Left cardiac atrium (tissue), 4 donors: ENCODE data around the gene ARHGEF4. TPM values are rescaled to one million over a fixed set of nuclear protein-coding genes. Genes with fewer than 3 reads are reported as not detected.
"Not testable (repeated sequence)": the region's sequence is repeated elsewhere in the genome, so short reads cannot be mapped to it uniquely, and the experiment has no call there.

ENCODE experiments used
- ATAC-seq, 2 donors: fragments of 200-7000 bp; cut with Tn5 transposase; one replicate each; pipeline ENCODE4 v1.9.1; 2020; ENCODE audit warnings: mild to moderate bottlenecking in 2 of 2, moderate library complexity in 2 of 2
- DNase-seq: peaks from one replicate; pipeline ENCODE4 v3.0.0-alpha.2; 2020
- intact Hi-C, 2 donors: fragments of 100-400 bp; cut with DNase I; formaldehyde crosslinking; loops; one replicate each; pipeline versions ENCODE4 v1.14.1 to v1.15.1; 2022 to 2023
- total RNA-seq, 2 donors: library from RNA; stranded (reverse); fragmentation: NEBNext Ultra II Directional; extraction: Animal tissue kit (Norgen Biotek cat#: 25700); gene quantifications; one replicate each; pipeline ENCODE4 v1.2.1, GENCODE V29; 2021
- donor health status: DM: no; HTN: yes; CAD: no.
- donor health status: DM: no; HTN: yes; CAD: no; lungs with severe emphysema.
- donor health status: DM: yes; HTN: yes; CAD: no.
- donor health status: Dilated cardiomyopathy.

Gene ARHGEF4
- total RNA-seq, 2 donors from 2014 or later = 3.9 to 8.3 TPM

DNA sequence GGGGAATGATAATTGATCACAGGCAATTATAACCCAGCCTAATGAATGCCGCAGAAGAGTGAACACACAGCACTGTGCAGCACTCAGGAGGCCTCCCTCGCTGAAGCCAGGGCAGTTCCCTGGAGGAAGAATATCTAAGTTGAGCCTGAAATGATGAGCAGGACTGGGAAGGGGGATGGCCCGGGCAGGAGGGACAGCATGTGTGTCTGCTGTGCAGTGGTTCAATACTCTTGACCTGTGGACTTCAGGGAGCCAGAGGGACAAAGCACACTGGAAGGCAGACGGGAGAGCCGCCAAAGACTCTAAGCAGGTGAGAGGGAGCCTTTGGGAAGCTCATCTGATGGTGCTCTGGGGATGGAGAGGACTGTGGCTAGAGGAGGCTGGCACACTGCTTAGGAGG lies 62.6 kb downstream of the ARHGEF4 start:
- DNase-seq (no peak), ATAC-seq (no peak)
- intact Hi-C loops = no loop called here

DNA sequence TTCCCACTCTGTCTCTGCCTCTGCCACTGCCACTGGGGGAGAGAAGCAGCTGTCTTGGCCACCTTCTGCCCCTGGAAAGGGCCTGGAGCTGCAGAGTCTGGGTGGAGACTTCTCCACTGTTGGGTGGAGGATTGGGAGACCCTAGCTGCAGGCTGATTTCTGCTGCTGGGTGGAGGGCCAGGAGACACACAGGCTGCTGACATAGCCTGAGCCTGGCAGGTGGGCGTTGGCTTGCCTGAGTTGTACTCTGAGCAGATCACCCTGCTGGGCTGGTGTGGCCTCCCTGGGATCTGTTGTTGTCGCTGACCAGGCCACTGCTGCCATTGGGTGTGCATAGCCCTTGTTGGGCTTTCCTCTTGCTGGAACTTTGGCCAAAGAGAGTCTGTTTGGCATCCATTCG lies 64.3 kb downstream of the ARHGEF4 start:
- intact Hi-C loops = no loop called here
- DNase-seq (no peak), ATAC-seq (no peak)

DNA sequence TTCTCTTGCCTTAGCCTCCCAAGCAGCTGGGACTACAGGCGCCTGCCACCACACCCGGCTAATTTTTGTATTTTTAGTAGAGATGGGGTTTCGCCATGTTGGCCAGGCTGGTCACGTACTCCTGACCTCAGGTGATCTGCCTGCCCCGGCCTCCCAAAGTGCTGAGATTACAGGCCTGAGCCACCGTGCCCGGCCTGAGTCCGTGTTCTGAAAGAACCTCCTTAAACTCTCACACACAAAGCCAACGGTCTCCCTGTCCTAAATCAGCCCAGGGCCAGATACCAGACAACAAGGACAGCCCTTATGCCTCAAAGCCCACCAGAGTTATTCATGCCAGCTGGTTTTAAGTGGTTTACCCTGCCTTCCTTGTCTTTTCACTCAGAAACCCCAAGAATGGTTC lies 64.9 kb downstream of the ARHGEF4 start:
- ATAC-seq, intact Hi-C loops, DNase-seq: not testable (repeated sequence)

DNA sequence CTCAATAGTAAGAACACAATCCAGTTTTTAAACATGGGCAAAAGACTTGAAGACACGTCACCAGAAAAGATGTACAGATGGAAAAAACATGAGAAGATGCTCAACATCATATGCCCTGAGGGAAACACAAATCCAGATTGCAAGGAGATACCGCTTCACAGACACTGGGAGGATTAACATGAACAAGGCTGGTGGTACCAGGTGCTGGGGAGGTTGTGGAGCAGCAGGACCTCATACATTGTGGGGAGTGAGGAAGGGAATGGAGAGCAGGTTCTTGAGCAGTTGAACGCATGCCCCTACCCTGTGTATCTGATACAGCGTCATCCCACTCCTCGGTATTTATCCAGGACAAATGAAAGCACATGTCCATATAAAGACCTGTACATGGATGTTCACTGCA lies 72.1 kb downstream of the ARHGEF4 start:
- intact Hi-C loops = no loop called here
- no peak for ATAC-seq
- no peak for DNase-seq

DNA sequence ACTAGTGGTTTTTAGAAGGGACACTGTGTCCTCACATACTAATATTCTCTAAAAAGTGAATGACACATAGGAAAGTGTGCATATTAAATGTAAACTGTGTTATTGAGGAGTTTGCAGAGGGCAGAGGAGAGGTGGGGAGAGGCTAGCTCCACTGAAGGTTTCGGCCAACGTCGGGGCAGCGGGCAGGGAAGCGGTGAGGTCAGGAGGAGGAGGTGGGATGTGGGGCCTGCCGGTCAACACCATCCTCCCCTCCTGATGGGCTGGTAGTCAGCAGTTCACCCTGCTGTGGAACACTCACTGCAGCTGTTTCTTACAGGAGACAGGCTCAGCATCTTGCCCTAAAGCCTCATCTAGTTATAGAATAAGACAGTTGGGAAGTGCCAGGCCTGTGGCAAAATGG lies 74.2 kb downstream of the ARHGEF4 start:
- intact Hi-C loops = no loop called here
- no peak for DNase-seq
- no peak for ATAC-seq

DNA sequence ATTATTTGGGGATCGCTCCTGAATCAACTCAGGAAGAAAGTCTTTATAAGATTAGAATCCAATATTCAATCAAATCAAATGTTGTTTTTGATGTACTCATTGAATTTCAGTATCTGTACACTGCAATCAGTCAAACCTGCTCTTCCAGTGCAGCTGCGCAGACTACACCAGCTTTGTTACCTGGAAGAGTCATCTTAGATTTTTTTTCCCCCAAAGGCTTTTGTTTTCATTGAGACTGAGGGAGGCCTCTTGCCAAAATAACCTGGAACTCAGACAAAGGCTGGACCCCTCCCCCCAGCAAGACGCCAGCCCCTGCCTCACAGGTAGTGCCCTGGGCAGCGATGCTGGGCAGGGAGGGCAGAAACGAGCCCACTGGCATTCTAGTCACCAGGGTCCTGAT lies 74.8 kb downstream of the ARHGEF4 start:
- no peak for ATAC-seq
- intact Hi-C loops = no loop called here
- no peak for DNase-seq

DNA sequence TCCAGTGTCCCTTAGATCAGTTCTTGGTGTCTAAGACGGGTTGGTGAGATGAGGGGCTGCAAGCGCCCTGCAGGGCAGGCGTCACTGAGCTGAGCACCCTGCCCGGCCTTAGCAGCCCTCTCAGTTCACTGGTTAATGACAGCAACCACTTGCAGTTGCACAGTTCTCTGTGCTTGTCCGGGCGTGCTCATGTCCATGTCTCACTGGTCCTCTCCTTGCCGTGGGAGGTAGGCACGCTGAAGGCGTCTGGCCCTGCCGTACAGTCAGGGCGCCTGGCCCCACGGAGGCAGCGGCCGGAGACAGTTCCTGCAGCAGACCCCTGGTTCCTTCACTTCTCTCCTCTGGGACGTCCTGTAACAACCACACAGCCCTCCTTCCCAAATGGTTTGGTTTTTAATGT lies 75.3 kb downstream of the ARHGEF4 start:
- DNase-seq (no peak), ATAC-seq (no peak)
- intact Hi-C loops = no loop called here

DNA sequence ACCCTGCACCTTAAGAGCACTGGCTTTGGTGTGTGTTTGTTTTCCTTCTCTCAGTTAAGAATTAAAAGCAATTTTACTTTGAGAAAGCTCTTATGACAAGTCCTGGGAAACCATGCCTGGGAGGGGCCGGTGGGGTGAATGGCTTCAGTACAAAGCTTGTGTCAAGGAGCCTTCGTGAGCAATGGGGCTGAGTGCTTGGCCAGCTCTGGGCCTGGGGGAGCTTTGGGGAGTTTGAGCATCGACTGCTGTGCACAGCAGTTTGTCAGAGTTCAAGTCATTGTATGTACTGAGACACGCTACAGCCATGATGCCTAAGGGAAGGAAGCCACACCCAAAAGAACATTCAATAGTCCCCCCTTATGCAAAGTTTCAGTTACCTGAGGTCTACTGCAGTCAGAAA lies 75.8 kb downstream of the ARHGEF4 start:
- no peak for ATAC-seq
- DNase-seq = no peak
- intact Hi-C loops = no loop called here

DNA sequence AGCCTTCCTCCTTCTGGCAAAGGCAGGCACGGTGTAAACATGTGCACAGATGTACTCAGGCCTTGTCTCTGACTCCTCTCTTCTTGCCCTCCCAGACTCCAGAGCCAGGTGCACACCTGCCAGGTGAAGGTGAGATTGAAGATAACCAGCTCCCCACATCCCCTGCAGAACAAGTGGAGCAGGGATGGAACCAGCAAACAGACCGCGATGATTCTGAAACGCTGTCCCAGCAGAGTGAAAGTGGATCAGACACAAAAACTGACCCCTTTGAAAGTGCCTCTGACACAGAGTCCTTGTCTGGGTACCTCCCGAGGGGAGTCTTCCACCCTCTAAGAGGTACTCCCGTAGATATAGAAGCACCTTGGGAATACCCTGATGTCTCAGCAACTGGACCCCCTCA lies 77.2 kb downstream of the ARHGEF4 start:
- intact Hi-C loops = no loop called here
- DNase-seq (no peak), ATAC-seq (no peak)

DNA sequence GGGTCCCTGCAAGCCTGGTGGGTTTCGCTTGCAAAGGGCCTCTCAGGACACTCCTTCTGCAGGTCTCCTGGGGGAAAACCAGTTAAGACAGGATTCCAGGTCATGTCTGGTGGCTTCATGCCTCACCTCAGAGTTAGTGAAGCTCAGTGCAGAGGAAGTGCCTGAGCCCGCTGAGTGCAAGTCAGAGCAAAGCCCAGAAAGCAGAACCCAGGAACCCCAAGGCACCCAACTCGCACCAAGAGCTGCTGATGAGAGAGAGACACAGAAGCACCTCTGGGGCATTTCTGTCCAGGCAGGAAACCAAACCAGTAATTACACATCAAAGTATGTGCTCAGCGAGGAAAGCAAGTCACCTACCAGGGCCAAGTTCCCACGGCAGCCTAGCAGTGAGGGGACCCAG lies 78.4 kb downstream of the ARHGEF4 start:
- intact Hi-C loops = no loop called here
- no peak for ATAC-seq
- DNase-seq = no peak

DNA sequence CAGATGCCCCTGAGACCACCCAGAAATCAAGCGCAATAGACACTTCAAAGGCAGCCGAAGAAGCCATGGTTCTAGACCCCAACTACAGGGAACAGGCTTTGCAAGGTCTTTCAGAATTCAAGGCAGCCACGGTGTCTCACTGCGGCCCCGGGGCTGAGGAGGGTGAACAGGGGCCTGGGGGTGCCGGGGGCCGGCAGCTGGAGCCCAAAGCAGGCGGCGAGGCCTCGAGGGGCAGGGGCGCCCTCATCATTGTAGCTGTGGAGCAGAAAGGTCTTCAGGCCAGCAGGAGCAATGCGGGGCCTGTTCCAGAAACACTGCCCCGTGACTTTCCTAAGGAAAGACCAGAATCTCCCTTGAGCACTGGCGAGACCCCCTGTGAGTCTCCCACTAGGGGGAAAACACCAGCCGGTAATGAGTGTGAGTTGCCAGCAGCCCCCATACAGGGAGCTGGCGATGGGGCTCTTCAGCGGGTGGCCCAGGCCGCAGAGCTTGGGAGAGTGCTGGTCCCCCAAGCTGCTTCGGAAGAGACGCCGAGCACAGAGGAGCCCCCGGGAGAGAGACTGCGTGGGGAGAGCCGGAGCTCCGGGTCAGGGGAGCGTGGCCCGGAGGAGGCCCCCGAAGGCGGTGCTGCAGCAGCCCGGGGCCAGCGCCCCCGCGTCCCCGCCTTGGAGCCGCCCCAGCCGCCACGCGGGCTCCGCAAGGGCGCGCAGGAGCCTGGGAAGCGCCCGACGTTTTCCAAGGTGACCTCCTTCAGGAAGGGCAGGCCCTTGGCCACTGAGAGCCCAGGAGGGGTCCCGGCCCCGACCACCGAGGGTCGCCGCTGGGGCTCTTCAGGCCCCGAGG lies 79.1 kb downstream of the ARHGEF4 start:
- ATAC-seq = no peak
- intact Hi-C loops = no loop called here

DNA sequence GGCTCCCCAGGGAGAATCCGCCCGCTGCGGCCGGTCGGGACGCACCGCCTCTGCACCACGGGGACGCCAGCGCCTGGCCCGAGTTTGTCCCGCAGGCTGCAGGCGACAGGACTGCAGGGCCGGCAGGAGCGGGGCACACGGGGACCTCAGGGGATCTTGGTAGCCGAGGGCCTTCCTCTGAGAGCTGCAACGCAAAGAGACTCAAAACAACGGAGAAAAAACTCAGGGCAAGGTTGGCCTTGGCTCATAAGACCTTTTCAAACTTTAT lies 79.7 kb downstream of the ARHGEF4 start:
- DNase-seq (no peak), ATAC-seq (no peak)
- intact Hi-C loops = no loop called here

More for the DNA sequence above, 79.1 kb downstream of the ARHGEF4 start:
- no peak for DNase-seq

DNA sequence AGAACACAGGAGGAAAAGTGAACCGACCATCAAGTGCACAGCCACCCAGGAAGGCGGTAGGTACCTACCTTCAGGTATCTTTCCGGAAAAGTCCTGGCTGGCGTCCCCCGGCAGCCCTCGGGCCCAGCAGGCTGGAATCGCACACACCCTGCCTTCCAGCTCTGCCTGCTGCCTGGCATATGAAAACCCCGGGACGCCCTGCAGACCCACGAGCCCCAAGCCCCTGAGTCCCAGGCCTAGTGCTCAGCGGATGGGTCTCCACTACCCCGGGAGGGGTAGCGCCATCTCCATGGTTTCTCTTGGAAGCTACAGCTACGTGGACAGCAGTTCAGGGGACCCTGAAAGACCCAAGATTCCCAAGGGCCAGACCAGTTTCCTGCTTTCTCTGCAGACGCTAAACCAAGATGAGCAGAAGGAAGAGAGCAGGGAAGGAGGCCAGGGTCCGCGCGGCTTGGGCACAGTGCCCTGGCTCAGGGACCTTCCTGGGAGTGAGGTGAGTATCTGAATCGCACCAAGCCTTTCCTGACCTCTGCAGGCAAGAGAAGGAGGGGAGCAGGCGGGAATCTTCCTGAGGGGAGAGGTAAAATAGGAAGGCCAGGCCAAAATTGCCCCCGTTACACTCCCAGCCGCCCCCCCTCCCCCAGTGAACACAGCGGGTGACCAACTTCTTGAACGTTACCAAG lies 80.4 kb downstream of the ARHGEF4 start:
- intact Hi-C loops = no loop called here
- no peak for DNase-seq
- no peak for ATAC-seq

DNA sequence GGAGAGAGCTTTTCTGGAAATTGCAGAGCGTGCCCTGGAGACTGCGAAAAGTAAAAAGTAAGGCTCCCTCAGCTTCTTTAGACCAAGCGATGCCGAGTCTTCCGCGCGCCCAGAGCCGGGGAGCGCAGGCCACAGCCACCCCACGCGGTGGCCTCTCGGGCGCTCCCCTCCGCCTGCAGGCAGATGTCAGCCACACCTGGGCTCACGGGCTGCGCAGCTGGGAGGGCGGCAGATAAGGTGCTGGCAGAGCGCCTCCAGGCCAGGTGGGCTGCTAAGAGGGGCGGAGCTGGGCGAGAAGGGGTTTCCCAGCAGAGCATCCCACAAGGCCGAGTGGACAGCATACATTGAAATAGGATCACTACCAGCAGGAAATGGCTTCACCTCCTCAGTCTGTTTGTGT lies 81.7 kb downstream of the ARHGEF4 start:
- ATAC-seq (no peak), DNase-seq (no peak)

DNA sequence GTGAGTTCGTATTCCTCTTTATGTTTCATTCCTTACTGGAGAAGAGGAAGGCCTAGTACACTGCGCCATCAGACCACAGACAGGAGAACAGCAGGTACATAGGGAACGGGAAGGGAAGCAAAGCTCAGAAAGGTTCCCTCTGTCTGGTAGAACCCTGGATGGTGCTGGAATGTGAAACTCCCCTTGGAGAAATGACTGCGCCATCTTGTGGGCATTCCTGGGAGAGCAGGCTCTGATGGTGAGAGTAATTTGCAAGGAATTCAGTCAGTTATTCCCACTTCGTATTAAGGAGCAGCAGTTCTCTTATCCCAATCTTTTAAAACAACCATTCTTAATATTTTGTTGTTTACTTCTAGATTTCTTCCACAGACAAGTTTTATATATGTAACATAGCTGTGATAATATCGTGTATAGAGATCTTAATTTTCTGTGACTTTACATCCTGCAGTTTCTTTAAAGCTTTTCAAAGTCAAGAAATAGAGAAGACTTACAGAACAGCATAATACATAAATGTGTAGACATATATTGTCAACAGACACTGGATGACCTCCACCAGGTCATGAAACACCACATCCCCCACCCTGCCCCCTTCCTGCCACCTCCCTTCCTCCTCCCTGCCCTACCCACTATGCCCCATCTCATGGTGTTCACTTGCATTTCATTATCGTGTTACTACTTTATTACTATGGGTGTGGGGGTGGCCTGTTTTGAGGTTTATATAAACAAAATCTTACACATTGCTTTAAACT lies 83.9 kb downstream of the ARHGEF4 start:
- intact Hi-C loops = no loop called here
- DNase-seq = peak; percentile 51
- ATAC-seq = peak in 1 of 2 donors; percentile 57

More for the DNA sequence above, 81.7 kb downstream of the ARHGEF4 start:
- intact Hi-C loops = loop anchor here in 1 of 2 donors (2.0 kb wide), 1 partner anchor 120 kb away; no protein-coding TSS in a partner anchor

DNA sequence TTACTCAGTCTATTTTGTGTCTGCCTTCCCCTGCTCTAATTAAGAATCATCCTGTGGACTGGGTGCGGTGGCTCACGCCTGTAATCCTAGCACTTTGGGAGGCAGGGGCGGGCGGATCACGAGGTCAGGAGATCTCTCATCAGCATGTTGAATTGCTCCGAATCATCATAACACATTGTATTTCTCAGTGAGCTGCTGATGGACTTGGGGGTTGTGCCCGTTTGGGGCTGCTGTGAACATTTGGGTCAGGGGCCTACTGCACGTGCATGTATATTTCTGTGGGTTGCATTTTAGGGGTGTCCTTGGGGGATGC lies 84.4 kb downstream of the ARHGEF4 start:
- intact Hi-C loops = no loop called here
- no peak for DNase-seq
- ATAC-seq = no peak

DNA sequence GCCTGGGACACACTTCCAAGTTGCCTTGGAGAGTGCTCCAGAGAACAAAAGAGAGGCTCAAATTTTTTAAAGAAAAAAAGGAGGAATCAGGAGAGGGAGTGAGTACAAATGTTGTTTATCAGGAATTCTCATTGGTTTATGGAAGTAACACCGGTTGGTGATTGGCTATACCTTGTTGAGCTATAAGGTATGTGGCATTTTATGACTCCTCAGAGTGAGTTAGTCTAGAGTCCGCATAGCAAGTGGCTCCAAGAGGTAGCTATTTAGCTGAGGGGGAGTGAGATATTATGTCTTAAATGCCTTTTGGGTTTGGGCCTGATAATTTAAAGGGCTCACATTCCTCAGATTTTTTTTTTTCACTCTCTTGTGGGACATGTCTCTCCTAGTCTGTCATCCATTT lies 85.7 kb downstream of the ARHGEF4 start:
- intact Hi-C loops = no loop called here
- DNase-seq = no peak
- no peak for ATAC-seq

DNA sequence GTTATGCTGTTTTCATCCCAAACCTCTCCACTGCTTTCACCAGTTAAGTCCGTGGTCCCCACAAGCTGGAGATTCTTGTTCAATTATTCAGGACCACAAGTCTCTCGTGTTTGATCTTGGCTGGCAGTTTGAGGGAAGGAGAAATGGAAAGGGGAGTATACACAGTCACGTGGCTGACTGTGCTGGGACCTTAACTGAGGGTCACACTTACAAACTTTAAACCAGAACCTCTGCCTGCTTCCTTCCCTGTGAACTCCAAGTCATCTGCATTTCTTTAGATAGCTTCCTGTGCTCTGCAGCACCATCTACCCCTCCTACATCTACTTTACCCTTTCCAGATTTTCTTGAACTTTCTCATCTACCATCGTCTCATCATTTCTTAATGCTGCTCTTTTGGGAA lies 91.7 kb downstream of the ARHGEF4 start:
- intact Hi-C loops = no loop called here
- DNase-seq (no peak), ATAC-seq (no peak)

DNA sequence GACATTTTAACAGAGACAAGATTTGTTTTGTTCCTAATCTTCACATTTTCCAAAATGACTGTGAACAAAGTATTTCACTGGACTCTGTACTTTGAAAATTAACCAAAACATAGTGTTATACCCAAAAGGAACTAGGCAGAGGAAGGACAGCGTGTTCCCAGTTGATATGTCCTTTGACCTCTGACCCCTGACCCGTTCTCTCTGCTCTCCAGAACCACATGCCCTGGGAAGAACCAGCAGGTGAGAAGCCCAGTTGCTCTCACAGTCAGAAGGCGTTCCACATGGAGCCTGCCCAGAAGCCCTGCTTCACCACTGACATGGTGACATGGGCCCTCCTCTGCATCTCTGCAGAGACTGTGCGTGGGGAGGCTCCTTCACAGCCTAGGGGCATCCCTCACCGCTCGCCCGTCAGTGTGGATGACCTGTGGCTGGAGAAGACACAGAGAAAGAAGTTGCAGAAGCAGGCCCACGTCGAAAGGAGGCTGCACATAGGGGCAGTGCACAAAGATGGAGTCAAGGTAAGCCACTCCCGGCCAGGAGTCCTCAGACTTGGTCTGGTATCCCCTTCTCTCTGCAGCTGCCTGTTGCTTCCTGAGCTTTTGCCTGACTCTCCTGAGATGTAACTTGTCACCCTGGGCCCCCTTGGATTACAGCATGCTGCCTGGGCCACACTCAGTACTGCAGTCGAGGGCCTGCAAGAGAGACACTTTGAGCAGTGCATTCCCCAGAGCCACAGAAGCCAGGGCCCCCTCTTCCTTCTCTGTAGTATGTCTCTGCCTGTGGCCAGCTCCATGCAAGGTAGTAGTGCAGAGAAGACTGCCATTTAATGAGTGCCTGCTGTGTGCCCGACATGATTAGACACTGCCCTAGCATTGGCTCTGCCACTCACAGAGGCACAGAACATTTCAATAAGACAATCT lies 94.3 kb downstream of the ARHGEF4 start:
- ATAC-seq (no peak), DNase-seq (no peak)
- intact Hi-C loops = no loop called here

DNA sequence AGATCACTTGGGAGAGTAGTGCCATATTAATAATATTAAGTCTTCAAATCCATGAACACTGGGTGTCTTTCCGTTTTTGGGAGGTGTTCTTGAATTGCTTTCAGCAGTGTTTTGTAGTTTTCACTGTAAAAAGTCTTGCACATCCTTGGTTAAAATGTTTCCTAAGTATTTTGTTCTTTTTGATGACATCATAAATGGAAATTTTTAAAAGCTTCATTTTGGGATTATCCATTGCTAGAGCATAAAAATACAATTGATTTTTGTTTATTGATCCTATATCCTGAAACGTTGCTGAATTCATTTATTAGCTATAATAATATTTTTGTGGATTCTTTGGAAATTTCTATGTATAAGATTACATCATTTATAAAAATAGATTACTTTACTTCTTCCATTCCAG lies 96.8 kb downstream of the ARHGEF4 start:
- DNase-seq = no peak
- no peak for ATAC-seq
- intact Hi-C loops = no loop called here
